Left lung (tissue), 10 donors: ENCODE results near the gene ICA1. TPM values are rescaled to one million over a fixed set of nuclear protein-coding genes. Genes with fewer than 3 reads are reported as not detected.

ENCODE experiments used
- ATAC-seq: fragments of 200-7000 bp; cut with Tn5 transposase; one replicate; pipeline ENCODE4 v1.9.1; 2020; ENCODE audit warnings: moderate library complexity
- DNase-seq, 4 donors: peaks; one replicate each; pipeline ENCODE4 v3.0.0-alpha.2; 2013 to 2020
- H3K27ac ChIP-seq, 2 donors: fragments of 200-600 bp; sonication (generic) in 1 of 2; one replicate each; pipeline versions ENCODE4 v1.5.0 to v1.8.0; 2020 to 2021
- H3K27me3 ChIP-seq, 2 donors: fragments of 200-600 bp; sonication (generic) in 1 of 2; one replicate each; pipeline versions ENCODE4 v1.5.0 to v1.8.0; 2020 to 2021
- H3K36me3 ChIP-seq, 2 donors: fragments of 200-600 bp; sonication (generic) in 1 of 2; one replicate each; pipeline versions ENCODE4 v1.5.0 to v1.8.0; 2020 to 2021
- H3K4me1 ChIP-seq, 2 donors: fragments of 200-600 bp; one replicate each; pipeline ENCODE4 v1.8.0; 2021
- H3K4me3 ChIP-seq, 2 donors: fragments of 200-600 bp; sonication (generic) in 1 of 2; one replicate each; pipeline versions ENCODE4 v1.5.0 to v1.8.0; 2020 to 2021; ENCODE audit warnings: mild to moderate bottlenecking in 1 of 2
- H3K9me3 ChIP-seq, 2 donors: fragments of 200-600 bp; sonication (generic) in 1 of 2; one replicate each; pipeline versions ENCODE4 v1.5.0 to v1.8.0; 2020 to 2021
- CTCF ChIP-seq, 2 donors: fragments of 200-600 bp; sonication (generic) in 1 of 2; IDR thresholded peaks; one replicate each; pipeline versions ENCODE4 v1.5.0 to v1.8.0; 2021; ENCODE audit warnings: antibody characterized with exemption in 2 of 2
- intact Hi-C, 2 donors: fragments of 100-400 bp; cut with DNase I; formaldehyde crosslinking; loops; one replicate each; pipeline versions ENCODE4 v1.11.2 to v1.14.2; 2022
- polyA plus RNA-seq, 6 donors: library from polyadenylated mRNA; unstranded; fragments of 120-200 nt; gene quantifications; one replicate each; pipeline ENCODE4 v1.2.1, GENCODE V29; 2013; ENCODE audit not compliant: insufficient read length in 6 of 6
- total RNA-seq, 2 donors: library from RNA; stranded (reverse); fragmentation: NEBNext Ultra II Directional; extraction: Animal tissue kit (Norgen Biotek cat#: 25700); gene quantifications; one replicate each; pipeline ENCODE4 v1.2.1, GENCODE V29; 2021
- donor health status: DM: no; HTN: yes; CAD: no.
- donor health status: DM: no; HTN: no; CAD: no.

Gene ICA1
- total and polyA plus RNA-seq, 8 donors, result 22.4 to 53.3 (median 40.5) TPM

- ATAC-seq (no peak), DNase-seq (no peak)
- intact Hi-C loops, result no loop called here
- Histone ChIP-seq H3K36me3 (no peaks in the 10 kb centered on the region), H3K4me3 (no peak overlapping the region), H3K9me3 (no peaks in the 10 kb centered on the region), H3K4me1 (no peaks in the 10 kb centered on the region), H3K27ac (no peak overlapping the region), H3K27me3 (no peaks in the 10 kb centered on the region)
- no peak for TF ChIP-seq CTCF (IDR thresholded peaks at IDR 0.05)
Measured at GRCh38 chr7:8165150-8165549, 96.8 kb downstream of the ICA1 start.

DNA sequence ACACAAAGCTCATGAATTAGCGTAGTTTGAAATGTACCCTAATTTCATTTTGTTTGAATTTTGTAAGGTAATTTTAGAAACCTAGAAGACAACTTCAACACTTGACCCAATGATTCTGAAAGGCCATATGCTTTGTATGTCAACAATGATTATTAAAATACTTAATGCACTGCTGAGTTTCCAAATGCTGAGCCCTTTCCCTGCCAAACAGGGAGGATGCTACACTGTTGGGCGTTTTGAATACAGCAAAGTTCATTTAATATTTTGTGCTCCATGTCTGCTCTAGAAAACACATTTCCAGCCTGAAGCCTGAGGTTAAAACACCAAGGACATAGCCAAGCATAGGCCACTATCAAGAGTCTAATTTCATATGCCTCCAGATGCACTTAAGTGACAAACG, 99.8 kb downstream of the ICA1 start:
- no peak for TF ChIP-seq CTCF (IDR thresholded peaks at IDR 0.05)
- ATAC-seq (no peak), DNase-seq (no peak)
- Histone ChIP-seq H3K36me3 (no peaks in the 10 kb centered on the region), H3K27me3 (no peaks in the 10 kb centered on the region), H3K4me3 (no peak overlapping the region), H3K9me3 (no peaks in the 10 kb centered on the region), H3K4me1 (no peaks in the 10 kb centered on the region), H3K27ac (no peak overlapping the region)
- intact Hi-C loops, result no loop called here

DNA sequence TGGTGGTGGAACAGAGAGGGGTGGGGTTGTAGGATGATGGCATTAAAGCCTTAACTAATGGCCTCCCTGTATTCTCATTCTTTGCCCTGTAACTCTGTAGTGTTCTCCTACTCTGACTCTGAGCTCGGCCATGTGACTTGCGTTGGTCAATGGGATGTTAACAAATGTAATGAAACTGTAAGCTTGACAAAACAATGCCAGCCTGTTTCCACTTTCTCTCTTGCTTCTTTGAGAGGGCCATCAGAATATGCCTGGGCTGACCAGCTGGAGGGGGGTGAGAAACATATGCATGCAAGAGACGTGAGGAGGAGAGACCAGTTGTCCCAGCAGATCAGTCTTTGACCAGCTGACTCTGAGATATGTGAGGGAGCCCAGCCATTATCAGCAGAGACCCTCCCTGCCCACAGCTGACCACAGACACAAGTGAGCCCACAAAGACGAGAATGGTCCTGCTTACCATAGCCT, 100.6 kb downstream of the ICA1 start:
- DNase-seq, result no peak
- intact Hi-C loops, result no loop called here
- no peak overlapping the region for H3K27ac ChIP-seq

DNA sequence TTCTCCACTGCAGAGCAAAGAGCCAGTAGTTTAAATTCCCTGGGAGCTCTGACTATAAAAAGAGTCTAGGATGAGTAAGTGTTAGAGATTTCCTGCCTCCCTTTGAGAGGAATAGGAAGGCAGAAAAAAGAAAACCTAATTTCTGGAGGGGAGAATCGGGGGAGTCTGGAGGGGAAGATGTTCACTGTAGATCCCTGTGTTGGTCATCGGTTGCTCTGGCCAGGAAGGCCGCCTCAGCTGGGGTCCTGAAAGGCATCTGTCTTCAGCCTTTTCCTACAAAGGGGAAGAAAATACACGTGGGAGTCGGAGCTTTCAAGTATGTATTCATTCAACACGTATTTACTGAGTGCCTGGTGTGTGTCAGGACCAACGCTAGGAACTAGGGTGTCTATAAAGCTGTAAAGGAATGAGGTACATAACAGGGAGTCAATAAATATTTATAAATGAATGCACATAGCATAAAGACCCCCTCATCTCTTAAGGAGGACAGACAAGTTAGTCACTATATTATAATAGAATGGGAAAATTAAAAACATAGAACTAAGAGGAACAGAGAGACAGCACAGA, 101.1 kb downstream of the ICA1 start:
- no peak overlapping the region for H3K27ac ChIP-seq
- no peaks in the 10 kb centered on the region for H3K9me3 ChIP-seq
- H3K4me3 ChIP-seq, result no peak overlapping the region
- no peak for DNase-seq
- H3K36me3 ChIP-seq, result peaks cover 0 to 7% of the 10 kb centered on the region in 2 donors
- no peak for TF ChIP-seq CTCF (IDR thresholded peaks at IDR 0.05)
- intact Hi-C loops, result no loop called here
- ATAC-seq, result no peak
- H3K27me3 ChIP-seq, result no peaks in the 10 kb centered on the region
- no peaks in the 10 kb centered on the region for H3K4me1 ChIP-seq

More for the DNA sequence above, 100.6 kb downstream of the ICA1 start:
- peaks cover 0 to 2% of the 10 kb centered on the region in 2 donors for H3K36me3 ChIP-seq
- no peaks in the 10 kb centered on the region for H3K27me3 ChIP-seq
- H3K4me1 ChIP-seq, result no peaks in the 10 kb centered on the region
- no peak for TF ChIP-seq CTCF (IDR thresholded peaks at IDR 0.05)
- no peak for ATAC-seq
- H3K4me3 ChIP-seq, result no peak overlapping the region
- no peaks in the 10 kb centered on the region for H3K9me3 ChIP-seq

GRCh38 chr7:8160250-8160649, 101.7 kb downstream of the ICA1 start:
- no peak for DNase-seq
- Histone ChIP-seq H3K4me3 (no peak overlapping the region), H3K27ac (no peak overlapping the region), H3K4me1 (no peaks in the 10 kb centered on the region), H3K27me3 (no peaks in the 10 kb centered on the region), H3K9me3 (no peaks in the 10 kb centered on the region), H3K36me3 (peaks cover 0 to 11% of the 10 kb centered on the region in 2 donors)
- no peak for TF ChIP-seq CTCF (IDR thresholded peaks at IDR 0.05)
- intact Hi-C loops, result no loop called here
- ATAC-seq, result no peak
